T47D (cell line): ENCODE data around the gene NSD1.

Experiments used
- DNase-seq, 2 experiments: peaks; one replicate each; pipeline versions ENCODE4 v3.0.0 to v3.0.0-alpha.2; 2011 to 2012; ENCODE audit warnings: low read depth in 1 of 2, low spot score in 1 of 2
- JUND ChIP-seq: IDR thresholded peaks from 2 replicates; pipeline ENCODE4 v1.6.1; 2012; ENCODE audit warnings: low read depth
- in situ Hi-C: cut with HindIII; loops from 2 replicates; pipeline ENCODE4 v1.10.0; 2016; ENCODE audit warnings: low sequenced_read_pairs, low pct_unique_long_range_greater_than_20kb

The NSD1 gene

GRCh38 chr5:177124486-177124991 is 9.0 kb upstream of the NSD1 start:
- in situ Hi-C loops, result no loop called here
- peak in 1 of 2 experiments; percentile 49 for DNase-seq
- no peak for TF ChIP-seq JUND

DNA sequence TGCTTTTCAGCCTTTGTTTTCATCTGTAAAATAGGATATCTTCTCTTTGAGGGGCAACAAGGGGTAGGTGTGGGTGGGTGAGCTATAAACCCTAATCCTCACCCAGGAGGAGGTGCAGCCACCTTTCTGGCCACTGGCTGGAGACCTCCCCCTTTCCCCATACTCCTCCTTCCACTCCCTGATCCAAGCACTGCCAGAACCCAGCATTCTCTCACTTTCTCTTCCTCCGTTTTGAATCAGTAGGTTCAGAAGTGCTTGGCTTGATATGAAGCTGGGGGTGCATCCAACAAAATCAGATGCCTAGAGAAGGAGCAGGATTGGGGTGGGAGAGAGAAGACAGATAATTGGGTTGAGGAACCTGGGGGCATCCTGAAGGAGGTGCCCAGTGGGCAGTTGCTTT is 6.8 kb upstream of the NSD1 start:
- DNase-seq, result no peak
- in situ Hi-C loops, result no loop called here
- no peak for TF ChIP-seq JUND

- TF ChIP-seq JUND, result no peak
- no peak for DNase-seq
- in situ Hi-C loops, result no loop called here
These were observed 5.0 kb upstream of the NSD1 start for GRCh38 chr5:177128551-177128981.

- no peak for DNase-seq
- in situ Hi-C loops, result no loop called here
- no peak for TF ChIP-seq JUND
These were observed 3.2 kb upstream of the NSD1 start for GRCh38 chr5:177130211-177131018.

GRCh38 chr5:177131019-177131320 is 2.6 kb upstream of the NSD1 start:
- no peak for DNase-seq
- no peak for TF ChIP-seq JUND
- in situ Hi-C loops, result no loop called here

DNA sequence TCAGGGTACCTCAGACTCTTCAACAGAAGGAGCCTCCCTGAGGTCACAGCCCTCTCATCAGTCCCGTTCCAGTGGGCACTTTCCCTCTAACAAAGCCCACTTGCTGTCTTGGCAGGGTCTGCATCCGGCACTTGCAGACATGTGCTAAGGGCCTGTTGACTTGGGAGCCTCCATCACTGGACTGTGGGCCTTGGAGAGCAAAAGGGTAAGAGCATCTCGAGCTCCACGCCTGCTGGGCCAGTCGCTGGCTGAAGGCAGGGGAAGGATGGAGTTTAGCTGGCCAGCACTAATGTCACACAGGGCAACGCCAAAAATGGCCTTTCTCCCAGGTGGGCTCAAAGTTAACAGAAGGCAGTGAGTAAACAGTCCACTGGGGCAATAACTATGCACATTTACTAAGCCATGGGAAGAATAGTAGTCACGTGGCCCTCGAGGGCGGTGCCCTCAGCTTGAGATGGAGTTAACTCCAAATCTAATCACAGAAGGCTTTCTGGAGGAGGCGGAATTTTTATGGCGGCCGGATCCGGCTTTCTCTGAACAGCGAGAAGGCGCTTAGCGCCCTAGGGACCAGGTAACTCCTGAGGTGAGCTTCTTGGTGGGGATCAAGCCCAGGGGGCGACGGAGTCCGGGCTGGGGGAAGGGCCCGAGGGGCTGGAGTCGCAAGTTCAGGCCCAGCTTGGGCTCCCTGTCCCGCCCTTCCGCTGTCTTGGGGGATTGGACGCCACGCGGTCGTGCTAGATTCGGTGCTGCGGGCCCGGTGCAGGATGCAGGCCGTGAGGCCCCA is 2.0 kb upstream of the NSD1 start:
- no peak for DNase-seq
- in situ Hi-C loops, result no loop called here
- TF ChIP-seq JUND, result no peak

DNA sequence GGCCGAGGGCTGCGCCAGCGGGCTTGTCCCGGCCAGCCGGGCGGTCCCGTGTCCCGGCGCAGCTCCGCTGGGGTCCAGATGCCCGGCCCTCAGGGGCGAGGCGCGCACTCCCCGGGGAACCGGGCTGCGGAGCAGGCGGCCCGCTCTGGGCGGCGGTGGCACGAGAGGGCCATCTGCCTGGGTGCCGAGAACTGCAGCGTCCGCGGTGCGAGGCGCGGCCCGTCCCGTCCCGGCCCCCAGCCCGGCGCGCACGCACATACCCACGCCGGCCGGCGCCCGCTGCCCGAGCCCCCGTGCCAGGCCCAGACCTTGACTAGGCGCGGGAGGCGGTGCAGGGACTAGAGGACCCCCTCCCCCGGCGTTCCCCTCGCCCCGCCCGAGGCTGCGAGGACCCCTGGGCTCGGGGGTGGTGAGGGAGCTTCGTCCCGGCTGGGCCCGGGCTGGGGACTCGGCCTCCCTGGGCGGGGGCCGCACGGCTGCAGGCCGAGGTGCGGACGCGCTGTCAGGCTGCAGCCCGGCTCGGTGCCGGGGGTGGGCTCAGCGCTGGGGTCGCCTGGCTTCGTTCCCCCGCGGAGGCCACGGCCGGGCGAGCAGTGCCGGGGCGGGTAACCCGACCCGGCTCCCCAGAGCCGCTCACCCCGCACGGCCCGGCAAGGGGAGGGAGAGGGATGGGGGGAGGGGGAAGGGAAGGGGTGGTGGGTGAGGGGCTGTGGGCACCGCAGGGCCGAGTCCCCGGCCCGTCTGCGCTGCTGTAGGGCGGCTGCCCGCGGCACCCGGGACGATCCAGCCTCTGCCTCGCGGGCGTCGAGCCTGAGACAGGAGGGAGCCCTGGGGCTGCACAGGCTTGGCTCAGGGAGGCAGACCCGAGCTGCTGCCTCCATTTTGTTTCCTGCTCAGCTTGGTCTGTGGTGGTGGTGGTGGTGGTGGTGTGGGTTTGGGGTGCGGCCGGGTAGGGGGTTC is 1.2 kb upstream of the NSD1 start:
- no peak for TF ChIP-seq JUND
- in situ Hi-C loops, result no loop called here
- no peak for DNase-seq

- DNase-seq, result peak in 1 of 2 experiments; percentile 50
- TF ChIP-seq JUND, result no peak
- in situ Hi-C loops, result no loop called here
These were observed 502 bp downstream of the NSD1 start for GRCh38 chr5:177133853-177134696.

DNA sequence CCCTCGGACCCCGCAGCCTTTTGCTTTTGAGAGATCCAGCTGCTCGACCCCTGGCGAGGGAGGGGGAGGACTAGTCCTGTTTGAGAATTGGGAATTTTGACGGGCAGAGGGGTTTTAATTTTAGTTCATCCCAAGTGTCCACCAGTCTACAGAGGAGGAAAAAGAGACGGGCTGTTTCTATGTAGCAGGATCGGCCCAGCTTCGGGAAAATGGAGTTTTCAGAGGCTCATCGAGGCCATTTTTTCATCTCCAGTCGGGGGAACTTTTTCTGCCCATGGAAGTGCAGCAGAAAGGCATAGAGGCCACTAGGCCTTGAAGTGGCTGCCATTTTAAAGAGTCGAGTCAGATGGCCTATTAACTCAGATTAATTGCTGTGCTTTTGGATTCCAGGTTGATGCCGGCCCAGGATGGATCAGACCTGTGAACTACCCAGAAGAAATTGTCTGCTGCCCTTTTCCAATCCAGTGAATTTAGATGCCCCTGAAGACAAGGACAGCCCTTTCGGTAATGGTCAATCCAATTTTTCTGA is 1.2 kb downstream of the NSD1 start:
- DNase-seq, result no peak
- in situ Hi-C loops, result no loop called here
- no peak for TF ChIP-seq JUND

GRCh38 chr5:177140312-177140711 is 6.7 kb downstream of the NSD1 start:
- DNase-seq, result no peak
- in situ Hi-C loops, result no loop called here
- no peak for TF ChIP-seq JUND

- in situ Hi-C loops, result no loop called here
- no peak for TF ChIP-seq JUND
- no peak for DNase-seq
These were observed 7.9 kb downstream of the NSD1 start for GRCh38 chr5:177141496-177141895.
